Mammary epithelial cell (primary cell): ENCODE results near the gene CD2BP2.

ENCODE experiments used
- EZH2 ChIP-seq: IDR thresholded peaks from 2 replicates; pipeline ENCODE4 v1.6.1; 2012; ENCODE audit warnings: low read length, inconsistent platforms, borderline replicate concordance
- TF ChIP-seq, protein P1 (sequence below), 2 donors: IDR thresholded peaks in 1 of 2; conservative IDR thresholded peaks in 1 of 2; 2 replicates each; pipeline ENCODE4 v1.5.1; 2011 to 2012; ENCODE audit warnings: inconsistent platforms in 2 of 2, low read length in 2 of 2, mild to moderate bottlenecking in 2 of 2, control low read depth in 1 of 2, low read depth in 1 of 2; ENCODE audit not compliant: insufficient read depth in 1 of 2; ENCODE audit errors: extremely low read depth in 1 of 2

- TF ChIP-seq, protein P1, sequence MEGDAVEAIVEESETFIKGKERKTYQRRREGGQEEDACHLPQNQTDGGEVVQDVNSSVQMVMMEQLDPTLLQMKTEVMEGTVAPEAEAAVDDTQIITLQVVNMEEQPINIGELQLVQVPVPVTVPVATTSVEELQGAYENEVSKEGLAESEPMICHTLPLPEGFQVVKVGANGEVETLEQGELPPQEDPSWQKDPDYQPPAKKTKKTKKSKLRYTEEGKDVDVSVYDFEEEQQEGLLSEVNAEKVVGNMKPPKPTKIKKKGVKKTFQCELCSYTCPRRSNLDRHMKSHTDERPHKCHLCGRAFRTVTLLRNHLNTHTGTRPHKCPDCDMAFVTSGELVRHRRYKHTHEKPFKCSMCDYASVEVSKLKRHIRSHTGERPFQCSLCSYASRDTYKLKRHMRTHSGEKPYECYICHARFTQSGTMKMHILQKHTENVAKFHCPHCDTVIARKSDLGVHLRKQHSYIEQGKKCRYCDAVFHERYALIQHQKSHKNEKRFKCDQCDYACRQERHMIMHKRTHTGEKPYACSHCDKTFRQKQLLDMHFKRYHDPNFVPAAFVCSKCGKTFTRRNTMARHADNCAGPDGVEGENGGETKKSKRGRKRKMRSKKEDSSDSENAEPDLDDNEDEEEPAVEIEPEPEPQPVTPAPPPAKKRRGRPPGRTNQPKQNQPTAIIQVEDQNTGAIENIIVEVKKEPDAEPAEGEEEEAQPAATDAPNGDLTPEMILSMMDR (conservative IDR thresholded peaks at IDR 0.05 in 1 of 2, IDR thresholded peaks at IDR 0.05 in 1 of 2; ENCODE audit: extremely low read depth in 1 of 2, insufficient read depth in 1 of 2, low read depth in 1 of 2, low read length in 2 of 2), result no peak
- TF ChIP-seq EZH2, result no peak
These were observed 823 bp upstream of the CD2BP2 start for GRCh38 chr16:30355954-30356308.
